ENCODE measurements around the gene RIOK3.

The RIOK3 gene

DNA sequence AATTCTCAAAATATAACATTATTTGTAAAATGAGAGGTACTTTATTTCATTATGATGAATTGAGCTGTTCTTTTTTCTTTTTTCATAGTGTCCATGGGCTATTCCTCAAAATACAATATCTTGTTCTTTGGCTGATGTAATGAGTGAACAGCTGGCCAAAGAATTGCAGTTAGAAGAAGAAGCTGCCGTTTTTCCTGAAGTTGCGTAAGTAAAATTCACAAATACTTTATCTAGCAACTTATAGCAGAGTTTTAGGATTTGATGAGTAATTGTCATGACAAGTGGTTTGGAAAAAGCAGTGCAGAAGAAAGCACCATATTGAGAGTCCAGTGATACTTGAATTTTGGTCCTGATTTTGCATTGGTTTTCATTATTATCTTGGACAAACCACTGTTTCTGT lies 9.8 kb downstream of the RIOK3 start:
- TF ChIP-seq, protein P1, sequence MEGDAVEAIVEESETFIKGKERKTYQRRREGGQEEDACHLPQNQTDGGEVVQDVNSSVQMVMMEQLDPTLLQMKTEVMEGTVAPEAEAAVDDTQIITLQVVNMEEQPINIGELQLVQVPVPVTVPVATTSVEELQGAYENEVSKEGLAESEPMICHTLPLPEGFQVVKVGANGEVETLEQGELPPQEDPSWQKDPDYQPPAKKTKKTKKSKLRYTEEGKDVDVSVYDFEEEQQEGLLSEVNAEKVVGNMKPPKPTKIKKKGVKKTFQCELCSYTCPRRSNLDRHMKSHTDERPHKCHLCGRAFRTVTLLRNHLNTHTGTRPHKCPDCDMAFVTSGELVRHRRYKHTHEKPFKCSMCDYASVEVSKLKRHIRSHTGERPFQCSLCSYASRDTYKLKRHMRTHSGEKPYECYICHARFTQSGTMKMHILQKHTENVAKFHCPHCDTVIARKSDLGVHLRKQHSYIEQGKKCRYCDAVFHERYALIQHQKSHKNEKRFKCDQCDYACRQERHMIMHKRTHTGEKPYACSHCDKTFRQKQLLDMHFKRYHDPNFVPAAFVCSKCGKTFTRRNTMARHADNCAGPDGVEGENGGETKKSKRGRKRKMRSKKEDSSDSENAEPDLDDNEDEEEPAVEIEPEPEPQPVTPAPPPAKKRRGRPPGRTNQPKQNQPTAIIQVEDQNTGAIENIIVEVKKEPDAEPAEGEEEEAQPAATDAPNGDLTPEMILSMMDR (IDR thresholded peaks at IDR 0.05; ENCODE audit: extremely low read depth, missing control alignments) = no peak
- DNase-seq (ENCODE audit: low spot score) = no peak

DNA sequence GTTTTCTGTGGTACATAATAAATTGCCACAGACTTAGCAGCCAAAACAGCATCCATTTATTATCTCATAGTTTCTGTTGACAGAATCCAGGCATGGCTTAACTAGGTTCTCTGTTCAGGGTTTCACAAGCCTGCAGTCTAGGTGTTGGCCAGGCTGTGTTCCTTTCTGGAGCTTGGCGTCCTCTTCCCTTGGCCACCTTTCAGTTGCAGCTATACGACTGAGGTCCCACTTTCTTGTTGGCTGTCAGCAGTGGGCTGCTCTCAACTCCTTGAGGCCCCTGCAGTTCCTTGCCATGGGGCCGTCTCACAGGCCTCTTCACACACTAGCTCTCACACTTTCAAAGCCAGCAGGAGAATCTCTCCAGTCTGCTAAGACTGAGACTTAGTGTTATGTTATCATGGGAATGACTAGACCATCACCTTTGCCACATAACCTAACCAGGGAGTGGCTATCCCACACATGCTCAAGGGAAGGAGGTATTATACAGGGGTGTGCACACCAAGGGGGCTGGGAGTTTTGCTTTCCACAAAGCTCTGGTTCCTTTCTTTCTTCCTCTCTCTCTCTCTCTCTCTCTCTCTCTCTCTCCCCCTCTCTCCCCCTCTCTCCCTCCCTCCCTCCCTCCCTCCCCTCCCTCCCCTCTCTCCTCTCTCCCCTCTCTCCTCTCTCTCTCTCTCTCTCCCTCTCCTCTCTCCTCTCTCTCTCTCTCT lies 15.8 kb downstream of the RIOK3 start:
- TF ChIP-seq, protein P1 (IDR thresholded peaks at IDR 0.05; ENCODE audit: extremely low read depth, missing control alignments) = no peak
- DNase-seq (ENCODE audit: low spot score) = no peak

DNA sequence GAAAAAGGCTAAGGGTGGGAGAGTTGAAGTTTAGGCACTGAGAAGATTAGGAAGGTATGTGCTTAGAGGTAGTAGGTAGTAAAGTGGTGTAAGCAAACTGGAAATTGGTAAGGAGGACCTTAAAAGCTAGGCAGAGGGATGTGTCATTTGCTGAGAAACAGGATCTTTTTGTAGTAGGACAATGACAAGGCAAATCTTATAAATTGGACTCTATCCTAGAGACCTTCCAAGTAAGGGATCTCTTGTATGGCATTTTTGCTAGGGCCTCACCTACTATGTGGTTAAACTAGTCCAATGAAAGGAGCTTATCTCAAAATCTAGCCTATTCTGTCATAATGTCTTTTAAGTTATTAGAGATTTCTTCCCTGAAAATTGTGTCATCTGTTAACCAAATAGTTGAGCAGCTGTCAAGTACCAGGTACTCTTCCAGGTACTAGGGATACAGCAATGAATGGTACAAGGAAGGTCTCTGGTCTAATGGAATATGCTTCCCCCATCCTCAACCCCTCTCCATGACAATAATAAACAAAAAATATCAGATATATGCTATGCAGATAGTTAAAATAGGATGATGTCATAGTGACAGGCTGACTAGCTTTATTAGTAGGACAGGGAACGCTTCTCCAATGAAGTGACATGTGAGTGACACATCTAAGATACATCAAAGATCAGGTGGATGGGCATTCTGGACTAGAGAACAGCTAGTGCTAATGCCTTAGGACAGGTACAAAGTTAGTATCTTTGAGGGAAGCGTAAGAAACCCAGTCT lies 17.7 kb downstream of the RIOK3 start:
- TF ChIP-seq, protein P1 (IDR thresholded peaks at IDR 0.05; ENCODE audit: extremely low read depth, missing control alignments) = no peak
- DNase-seq (ENCODE audit: low spot score) = no peak

DNA sequence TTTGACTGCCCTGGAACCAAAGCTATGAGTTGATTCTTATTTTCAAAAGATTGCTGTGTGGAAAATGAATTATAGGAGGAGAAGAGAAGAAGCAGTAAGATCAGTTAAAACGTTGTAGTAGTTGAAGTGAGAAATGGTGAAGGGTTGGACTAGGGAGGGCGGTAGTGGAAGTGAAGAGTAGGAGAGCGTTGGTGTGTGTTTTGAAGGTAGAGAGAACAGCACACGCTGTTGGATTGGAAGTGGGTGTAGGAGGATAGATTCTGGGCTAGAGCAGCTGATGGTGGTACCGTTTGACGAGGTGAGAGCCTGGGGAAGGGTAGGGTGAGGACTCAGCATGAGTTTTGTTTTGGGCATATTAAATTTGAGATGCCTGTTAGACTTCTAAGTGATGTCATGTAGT lies 18.4 kb downstream of the RIOK3 start:
- TF ChIP-seq, protein P1 (IDR thresholded peaks at IDR 0.05; ENCODE audit: extremely low read depth, missing control alignments) = no peak
- DNase-seq (ENCODE audit: low spot score) = no peak

DNA sequence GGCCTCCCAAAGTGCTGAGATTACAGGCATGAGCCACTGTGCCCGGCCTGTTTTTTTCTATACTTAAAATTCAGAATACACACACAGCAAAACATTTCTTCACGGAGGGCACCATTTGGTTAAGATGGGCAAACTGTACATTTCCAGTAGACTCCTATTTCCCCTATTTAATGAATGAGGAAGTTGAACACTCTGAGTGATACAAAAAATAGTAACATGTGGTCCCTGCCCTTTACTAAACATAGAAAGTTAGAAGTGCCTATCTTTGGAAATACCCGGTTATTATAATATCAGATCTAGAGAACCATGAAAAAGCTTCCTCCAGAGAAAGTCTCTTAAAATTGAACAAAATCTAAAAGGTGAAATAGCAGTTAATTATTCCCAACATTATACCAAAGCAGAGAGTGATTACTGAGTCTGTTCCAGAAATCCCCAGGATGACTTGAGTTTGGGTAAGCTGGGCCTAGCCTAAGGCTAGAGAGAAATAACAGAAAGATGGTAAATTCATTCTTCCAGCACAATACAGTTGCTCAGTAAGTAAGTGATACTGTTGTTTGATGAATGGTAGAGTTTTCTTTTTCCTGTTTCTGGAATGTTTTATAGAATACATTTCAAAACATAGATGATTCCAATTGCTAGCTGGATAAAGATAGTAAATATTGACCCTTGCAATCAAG lies 26.9 kb downstream of the RIOK3 start:
- TF ChIP-seq, protein P1 (IDR thresholded peaks at IDR 0.05; ENCODE audit: extremely low read depth, missing control alignments) = no peak
- no peak for DNase-seq (ENCODE audit: low spot score)

DNA sequence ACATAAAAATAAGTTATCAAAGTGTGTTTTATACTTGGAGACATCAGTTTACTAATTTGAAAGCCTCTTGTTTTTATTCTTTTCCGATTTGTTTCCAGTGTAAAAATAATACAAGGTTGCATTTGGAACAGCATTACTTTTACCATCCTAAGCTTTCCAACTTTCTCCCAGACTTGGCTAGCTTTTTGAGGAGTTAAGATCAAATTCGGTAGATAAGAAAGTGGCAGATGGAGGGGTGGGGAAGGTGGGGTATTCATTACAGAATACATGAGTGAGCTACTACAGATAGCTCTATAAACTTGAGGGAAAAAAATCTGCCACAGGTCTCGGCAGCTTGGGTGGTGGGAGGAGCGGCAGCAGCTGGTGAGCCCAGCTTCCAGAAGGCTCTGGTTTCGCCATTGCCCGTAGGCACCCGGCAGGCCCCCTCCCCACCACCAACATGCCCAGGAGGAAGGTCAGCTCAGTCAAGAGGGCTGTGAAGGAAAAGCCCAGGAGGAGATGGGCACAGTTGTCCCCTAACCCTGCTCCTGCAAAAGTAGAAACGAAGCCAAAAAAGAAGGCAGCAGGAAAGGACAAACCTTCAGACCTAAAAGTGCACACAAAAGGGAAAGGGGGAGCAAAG lies 31.6 kb downstream of the RIOK3 start:
- TF ChIP-seq, protein P1 (IDR thresholded peaks at IDR 0.05; ENCODE audit: extremely low read depth, missing control alignments) = no peak
- DNase-seq (ENCODE audit: low spot score) = no peak
